GM12874 (cell line): ENCODE data around the gene ZNF276.

Source experiments
- CTCF ChIP-seq: IDR thresholded peaks from 2 replicates; pipeline ENCODE4 v1.5.1; 2011; ENCODE audit warnings: low read depth, mild to moderate bottlenecking, control low read depth, low read length, moderate library complexity; ENCODE audit not compliant: insufficient read depth

Gene ZNF276

GRCh38 chr16:89716916-89717687 is 4.2 kb upstream of the ZNF276 start:
- no peak for TF ChIP-seq CTCF

- TF ChIP-seq CTCF = no peak
Measured at GRCh38 chr16:89717688-89718505, 3.4 kb upstream of the ZNF276 start.

DNA sequence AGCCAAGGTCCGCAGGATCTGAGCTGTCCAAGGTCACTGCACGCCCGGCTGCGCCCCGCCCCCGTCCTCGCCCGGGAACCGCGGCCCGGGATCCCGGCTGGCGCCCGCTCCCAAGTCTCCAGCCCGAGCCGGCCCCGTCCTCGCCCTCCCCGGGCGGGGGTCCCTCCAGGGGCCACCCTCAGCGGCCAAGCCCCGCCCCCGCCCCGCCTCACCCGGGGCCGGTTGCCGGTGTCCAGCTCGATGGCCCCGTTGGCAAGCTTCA is 855 bp upstream of the ZNF276 start:
- no peak for TF ChIP-seq CTCF

DNA sequence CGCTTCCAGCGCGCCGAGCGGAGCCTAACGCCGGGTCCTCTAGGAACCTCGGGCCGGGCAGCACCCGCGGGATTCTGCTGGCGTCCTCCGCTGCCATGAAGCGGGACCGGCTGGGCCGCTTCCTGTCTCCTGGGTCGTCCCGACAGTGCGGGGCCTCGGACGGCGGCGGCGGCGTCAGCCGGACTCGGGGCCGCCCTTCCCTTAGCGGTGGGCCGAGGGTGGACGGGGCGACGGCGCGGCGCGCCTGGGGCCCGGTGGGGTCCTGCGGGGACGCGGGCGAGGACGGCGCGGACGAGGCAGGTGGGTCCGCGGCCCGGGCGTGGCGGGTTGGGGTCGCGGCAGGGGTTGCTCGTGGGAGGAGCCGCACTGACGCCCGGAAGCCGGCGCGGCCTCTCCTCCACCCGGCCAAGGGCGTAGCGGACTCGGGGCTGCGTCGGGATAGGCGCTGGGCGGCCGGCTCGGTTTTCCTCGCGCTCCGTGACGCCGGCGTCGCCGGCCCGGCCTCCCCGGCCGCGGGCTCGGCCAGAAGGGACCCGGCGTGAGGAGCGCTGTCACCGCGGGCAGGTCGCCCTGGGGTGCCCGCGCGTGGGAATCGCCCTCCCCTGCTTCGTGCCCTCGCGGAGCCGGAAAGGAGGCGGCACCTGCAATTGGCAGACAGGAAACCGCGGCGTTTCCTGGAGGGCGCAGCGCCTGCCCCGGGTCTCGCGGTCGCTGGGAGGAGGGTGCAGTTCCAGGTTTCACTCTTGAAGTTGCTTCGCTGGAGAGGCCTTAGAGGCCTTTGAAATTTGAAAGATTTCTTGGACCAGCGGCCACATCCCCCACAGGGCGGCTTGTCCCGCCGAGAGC is 432 bp downstream of the ZNF276 start:
- TF ChIP-seq CTCF = no peak

- TF ChIP-seq CTCF = no peak
Measured at GRCh38 chr16:89722392-89723278, 1.3 kb downstream of the ZNF276 start.

DNA sequence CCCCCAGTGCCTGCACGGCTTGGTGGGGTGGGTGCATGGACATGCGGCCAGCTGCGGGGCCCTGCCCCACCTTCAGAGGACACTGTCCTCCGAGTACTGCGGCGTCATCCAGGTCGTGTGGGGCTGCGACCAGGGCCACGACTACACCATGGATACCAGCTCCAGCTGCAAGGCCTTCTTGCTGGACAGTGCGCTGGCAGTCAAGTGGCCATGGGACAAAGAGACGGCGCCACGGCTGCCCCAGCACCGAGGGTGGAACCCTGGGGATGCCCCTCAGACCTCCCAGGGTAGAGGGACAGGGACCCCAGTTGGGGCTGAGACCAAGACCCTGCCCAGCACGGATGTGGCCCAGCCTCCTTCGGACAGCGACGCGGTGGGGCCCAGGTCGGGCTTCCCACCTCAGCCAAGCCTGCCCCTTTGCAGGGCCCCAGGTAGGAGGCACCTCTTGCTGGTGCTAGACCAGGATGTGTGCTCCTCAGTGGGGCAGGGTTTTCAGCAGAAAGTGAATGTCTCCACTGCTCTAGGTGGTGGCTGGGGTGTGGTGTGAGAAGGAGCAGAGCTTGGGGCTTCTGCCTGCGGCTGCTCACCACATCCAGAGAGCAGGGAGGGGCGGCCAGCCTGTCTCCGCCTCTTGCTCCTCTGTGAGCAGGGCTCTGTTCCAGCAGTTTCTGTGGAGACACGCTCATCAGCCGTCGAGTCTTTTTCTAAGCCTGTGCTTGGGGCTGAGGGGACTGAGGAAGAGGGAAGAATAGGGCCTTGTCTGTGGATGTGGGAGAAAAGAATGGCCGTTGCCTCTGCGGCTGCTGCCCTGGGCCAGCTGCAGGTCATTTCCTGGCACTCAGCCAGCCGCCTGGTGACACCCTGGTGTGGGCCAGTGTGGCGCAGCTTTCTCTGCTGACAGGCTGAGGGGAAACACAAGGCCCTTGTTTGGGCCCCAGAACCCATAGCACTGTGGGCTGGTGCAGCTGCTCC is 2.2 kb downstream of the ZNF276 start:
- TF ChIP-seq CTCF = no peak
